ENCODE results near the gene ARHGEF10L.

ARHGEF10L gene

DNA sequence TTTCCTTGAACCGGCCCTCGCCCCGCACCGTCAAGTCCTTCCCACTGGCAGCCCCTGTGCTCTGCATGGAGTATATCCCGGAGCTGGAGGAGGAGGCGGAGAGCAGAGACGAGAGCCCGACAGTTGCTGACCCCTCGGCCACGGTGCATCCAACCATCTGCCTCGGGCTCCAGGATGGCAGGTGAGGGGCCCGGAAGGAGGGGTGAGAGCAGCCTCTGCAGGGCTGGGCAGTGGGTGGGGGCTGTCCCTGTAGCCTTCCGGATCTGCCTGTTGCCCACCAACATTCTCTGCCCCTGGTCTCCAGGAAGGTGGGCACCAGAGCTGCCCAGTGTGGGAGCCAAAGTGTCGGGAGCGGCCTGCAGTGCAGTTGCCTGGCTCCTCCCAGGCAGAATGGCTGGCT, 116.4 kb downstream of the ARHGEF10L start:
- TF ChIP-seq GATA3 (IDR thresholded peaks at IDR 0.05; ENCODE audit: low read depth, low read length) (no peak), GATA2 (IDR thresholded peaks at IDR 0.05; ENCODE audit: low read depth, low read length) (no peak)

GRCh38 chr1:17657436-17657835, 117.9 kb downstream of the ARHGEF10L start:
- TF ChIP-seq GATA2 (IDR thresholded peaks at IDR 0.05; ENCODE audit: low read depth, low read length): no peak
- TF ChIP-seq GATA3 (IDR thresholded peaks at IDR 0.05; ENCODE audit: low read depth, low read length): no peak

- TF ChIP-seq GATA2 (IDR thresholded peaks at IDR 0.05; ENCODE audit: low read depth, low read length) (no peak), GATA3 (IDR thresholded peaks at IDR 0.05; ENCODE audit: low read depth, low read length) (no peak)
Measured at GRCh38 chr1:17658837-17659236, 119.3 kb downstream of the ARHGEF10L start.

- no peak for TF ChIP-seq GATA2 (IDR thresholded peaks at IDR 0.05; ENCODE audit: low read depth, low read length)
Measured at GRCh38 chr1:17661546-17662157, 122.2 kb downstream of the ARHGEF10L start.

DNA sequence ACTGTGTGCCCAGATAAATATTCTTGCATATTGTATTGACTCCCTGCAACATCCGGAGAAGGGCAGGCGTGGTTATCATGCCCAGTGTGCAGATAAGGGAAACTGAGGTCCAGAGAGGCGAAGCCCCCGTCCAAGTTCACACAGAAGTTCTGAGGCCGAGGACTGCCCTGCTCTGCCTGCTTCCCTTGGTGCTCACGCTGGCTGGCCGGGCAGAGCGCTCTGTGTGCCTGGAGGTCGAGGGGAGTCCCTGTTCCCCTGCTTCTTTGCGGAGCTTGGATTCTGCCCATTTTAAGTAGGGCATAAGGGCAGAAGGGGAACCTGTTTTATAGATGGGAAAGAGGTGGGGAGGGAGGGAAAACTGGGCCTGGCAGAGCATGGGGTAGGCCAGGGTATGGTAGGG, 122.8 kb downstream of the ARHGEF10L start:
- no peak for TF ChIP-seq GATA3 (IDR thresholded peaks at IDR 0.05; ENCODE audit: low read depth, low read length)
- no peak for TF ChIP-seq GATA2 (IDR thresholded peaks at IDR 0.05; ENCODE audit: low read depth, low read length)

DNA sequence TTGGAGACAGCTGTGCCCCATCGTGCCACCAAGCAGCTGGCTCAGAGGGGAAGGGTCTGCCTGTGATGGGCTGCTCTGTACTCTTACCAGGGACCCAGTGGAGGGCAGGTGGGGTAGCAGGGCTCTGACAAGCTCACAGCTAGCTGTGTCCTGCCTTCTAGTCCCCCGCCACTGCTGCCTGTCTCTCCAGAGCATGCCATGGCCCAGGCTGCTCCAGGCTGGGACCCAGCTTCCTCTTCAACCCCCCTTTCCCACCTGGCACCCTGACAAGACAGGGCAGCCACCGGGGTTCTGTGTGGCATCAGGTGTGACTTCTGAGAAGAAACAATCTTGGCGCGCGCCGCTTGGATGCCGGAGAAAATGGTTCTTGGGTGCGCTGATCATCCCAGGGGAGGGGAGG, 123.3 kb downstream of the ARHGEF10L start:
- TF ChIP-seq GATA3 (IDR thresholded peaks at IDR 0.05; ENCODE audit: low read depth, low read length): no peak
- no peak for TF ChIP-seq GATA2 (IDR thresholded peaks at IDR 0.05; ENCODE audit: low read depth, low read length)

GRCh38 chr1:17663646-17664045, 124.1 kb downstream of the ARHGEF10L start:
- TF ChIP-seq GATA3 (IDR thresholded peaks at IDR 0.05; ENCODE audit: low read depth, low read length) (no peak), GATA2 (IDR thresholded peaks at IDR 0.05; ENCODE audit: low read depth, low read length) (no peak)

DNA sequence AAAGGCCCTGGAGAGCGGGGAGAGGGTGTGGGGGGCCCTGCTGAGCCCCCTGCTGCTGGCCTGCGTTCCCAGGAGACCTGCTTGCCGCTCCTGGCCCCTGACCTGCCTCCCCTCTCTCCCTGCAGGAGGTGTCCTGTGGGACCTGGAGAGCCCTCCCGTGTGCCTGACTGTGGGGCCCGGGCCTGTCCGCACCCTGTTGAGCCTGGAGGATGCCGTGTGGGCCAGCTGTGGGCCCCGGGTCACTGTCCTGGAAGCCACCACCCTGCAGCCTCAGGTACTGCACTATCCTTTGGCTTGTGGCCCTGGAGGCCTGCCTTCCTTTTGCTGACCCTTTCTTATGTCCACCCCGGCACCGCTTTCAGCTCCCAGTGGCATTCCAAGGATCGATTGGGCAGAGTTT, 124.8 kb downstream of the ARHGEF10L start:
- TF ChIP-seq GATA2 (IDR thresholded peaks at IDR 0.05; ENCODE audit: low read depth, low read length): no peak
- TF ChIP-seq GATA3 (IDR thresholded peaks at IDR 0.05; ENCODE audit: low read depth, low read length): no peak

GRCh38 chr1:17665054-17665453, 125.6 kb downstream of the ARHGEF10L start:
- no peak for TF ChIP-seq GATA2 (IDR thresholded peaks at IDR 0.05; ENCODE audit: low read depth, low read length)
- TF ChIP-seq GATA3 (IDR thresholded peaks at IDR 0.05; ENCODE audit: low read depth, low read length): no peak

DNA sequence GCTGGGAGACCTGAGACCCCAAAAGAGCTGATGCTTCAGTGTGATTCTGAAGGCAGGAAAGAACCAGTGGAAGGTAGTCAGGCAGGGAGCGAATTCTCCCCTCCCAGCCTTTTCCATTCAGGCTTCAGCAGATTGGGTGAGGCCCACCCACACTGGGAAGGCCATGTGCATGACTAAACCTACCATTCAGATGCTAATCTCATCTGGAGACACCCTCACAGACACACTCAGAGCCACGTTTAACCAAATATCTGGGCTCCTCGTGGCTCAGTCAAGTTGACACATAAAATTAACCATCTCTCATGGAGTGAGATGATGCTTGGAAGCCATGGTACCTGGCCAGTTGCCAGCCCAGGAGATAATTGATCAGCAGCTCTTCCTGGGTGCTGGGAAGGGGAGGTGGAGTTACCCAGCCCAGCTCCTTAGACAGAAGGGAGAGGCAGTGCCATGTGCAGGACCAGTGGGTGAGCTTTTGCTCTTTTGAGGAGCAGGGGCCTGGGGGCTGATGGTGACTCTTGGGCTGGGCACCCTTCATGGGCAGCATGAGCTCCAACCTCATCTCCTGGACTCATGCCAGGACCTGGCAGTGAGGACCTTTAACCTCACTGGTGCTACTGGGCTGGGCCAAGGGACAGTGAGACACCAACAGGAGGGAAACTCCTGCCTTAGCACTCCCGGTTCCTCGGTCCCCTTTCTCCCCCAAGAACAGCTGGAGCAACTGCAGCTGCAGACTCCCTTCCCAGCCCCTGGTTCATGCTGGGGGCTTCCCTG, 126.6 kb downstream of the ARHGEF10L start:
- TF ChIP-seq GATA2 (IDR thresholded peaks at IDR 0.05; ENCODE audit: low read depth, low read length) (0 out of 2 replicates have a peak, but pooled peaks have one; percentile 27), GATA3 (IDR thresholded peaks at IDR 0.05; ENCODE audit: low read depth, low read length) (no peak)

GRCh38 chr1:17667641-17668040, 128.1 kb downstream of the ARHGEF10L start:
- TF ChIP-seq GATA2 (IDR thresholded peaks at IDR 0.05; ENCODE audit: low read depth, low read length): no peak
- TF ChIP-seq GATA3 (IDR thresholded peaks at IDR 0.05; ENCODE audit: low read depth, low read length): no peak

DNA sequence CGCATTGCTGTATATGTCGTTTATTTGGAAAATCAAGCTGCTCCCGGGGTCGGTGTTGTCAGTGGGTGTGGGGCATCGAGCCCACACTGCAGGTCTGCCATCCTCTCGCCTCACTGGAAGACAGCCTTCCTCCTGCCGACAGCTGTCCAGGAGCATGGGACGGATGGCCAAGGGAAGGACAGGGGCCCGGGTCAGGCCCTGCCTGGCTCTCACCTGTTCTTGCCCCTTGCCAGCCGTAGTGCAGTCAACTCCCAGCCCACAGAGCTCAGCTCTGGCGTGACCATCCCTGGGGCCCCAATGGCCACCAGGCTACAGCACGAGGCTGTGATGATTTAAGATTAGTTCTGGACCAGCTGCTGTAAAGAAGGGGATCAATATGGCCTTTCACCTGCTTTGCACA, 128.7 kb downstream of the ARHGEF10L start:
- TF ChIP-seq GATA3 (IDR thresholded peaks at IDR 0.05; ENCODE audit: low read depth, low read length) (no peak), GATA2 (IDR thresholded peaks at IDR 0.05; ENCODE audit: low read depth, low read length) (no peak)

- TF ChIP-seq GATA3 (IDR thresholded peaks at IDR 0.05; ENCODE audit: low read depth, low read length): no peak
- no peak for TF ChIP-seq GATA2 (IDR thresholded peaks at IDR 0.05; ENCODE audit: low read depth, low read length)
Measured at GRCh38 chr1:17668624-17669175, 129.2 kb downstream of the ARHGEF10L start.

DNA sequence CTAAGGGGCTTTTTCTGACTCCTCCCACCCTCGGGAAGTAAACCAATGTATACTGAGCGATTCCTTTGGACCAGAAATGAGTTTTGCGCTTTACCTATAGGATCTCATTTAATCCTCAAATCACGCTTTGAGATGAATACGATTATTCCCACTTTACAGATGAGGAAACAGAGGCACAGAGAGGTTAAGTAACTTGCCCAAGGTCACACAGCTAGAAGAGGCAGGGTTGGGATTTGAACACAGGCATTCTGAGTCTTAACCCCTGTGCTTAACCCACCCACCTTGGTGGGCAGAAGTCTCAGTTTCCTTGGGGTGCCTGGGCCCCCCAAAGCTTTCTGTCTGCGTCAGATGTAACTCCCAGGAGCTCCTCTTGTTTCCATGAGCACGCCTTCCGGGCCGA, 129.8 kb downstream of the ARHGEF10L start:
- TF ChIP-seq GATA3 (IDR thresholded peaks at IDR 0.05; ENCODE audit: low read depth, low read length) (no peak), GATA2 (IDR thresholded peaks at IDR 0.05; ENCODE audit: low read depth, low read length) (no peak)

GRCh38 chr1:17669866-17670451, 130.5 kb downstream of the ARHGEF10L start:
- no peak for TF ChIP-seq GATA2 (IDR thresholded peaks at IDR 0.05; ENCODE audit: low read depth, low read length)
- TF ChIP-seq GATA3 (IDR thresholded peaks at IDR 0.05; ENCODE audit: low read depth, low read length): no peak

Data from SH-SY5Y (cell line).